ENCODE data around the gene WDFY3.

DNA sequence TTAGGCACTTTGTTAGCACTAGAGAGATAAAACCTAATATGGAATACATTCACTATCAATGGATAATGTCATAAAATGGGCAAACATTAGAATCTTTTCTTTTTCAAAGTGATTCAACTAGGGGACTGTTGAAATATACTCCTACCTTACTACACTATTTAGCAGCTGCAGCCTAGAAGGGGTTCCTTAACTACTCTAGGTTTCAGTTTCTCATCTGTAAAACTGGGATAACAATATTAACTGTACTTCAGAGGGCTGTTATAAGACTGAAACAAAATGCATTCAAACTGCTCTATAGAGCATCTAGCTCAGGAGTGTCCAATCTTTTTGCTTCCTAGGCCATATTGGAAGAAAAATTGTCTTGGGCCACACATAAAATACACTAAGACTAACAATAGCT, 236.1 kb downstream of the WDFY3 start:
- TF ChIP-seq, protein P1, sequence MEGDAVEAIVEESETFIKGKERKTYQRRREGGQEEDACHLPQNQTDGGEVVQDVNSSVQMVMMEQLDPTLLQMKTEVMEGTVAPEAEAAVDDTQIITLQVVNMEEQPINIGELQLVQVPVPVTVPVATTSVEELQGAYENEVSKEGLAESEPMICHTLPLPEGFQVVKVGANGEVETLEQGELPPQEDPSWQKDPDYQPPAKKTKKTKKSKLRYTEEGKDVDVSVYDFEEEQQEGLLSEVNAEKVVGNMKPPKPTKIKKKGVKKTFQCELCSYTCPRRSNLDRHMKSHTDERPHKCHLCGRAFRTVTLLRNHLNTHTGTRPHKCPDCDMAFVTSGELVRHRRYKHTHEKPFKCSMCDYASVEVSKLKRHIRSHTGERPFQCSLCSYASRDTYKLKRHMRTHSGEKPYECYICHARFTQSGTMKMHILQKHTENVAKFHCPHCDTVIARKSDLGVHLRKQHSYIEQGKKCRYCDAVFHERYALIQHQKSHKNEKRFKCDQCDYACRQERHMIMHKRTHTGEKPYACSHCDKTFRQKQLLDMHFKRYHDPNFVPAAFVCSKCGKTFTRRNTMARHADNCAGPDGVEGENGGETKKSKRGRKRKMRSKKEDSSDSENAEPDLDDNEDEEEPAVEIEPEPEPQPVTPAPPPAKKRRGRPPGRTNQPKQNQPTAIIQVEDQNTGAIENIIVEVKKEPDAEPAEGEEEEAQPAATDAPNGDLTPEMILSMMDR (IDR thresholded peaks at IDR 0.05; ENCODE audit: insufficient read depth, low read length): no peak
- TF ChIP-seq, protein P2, sequence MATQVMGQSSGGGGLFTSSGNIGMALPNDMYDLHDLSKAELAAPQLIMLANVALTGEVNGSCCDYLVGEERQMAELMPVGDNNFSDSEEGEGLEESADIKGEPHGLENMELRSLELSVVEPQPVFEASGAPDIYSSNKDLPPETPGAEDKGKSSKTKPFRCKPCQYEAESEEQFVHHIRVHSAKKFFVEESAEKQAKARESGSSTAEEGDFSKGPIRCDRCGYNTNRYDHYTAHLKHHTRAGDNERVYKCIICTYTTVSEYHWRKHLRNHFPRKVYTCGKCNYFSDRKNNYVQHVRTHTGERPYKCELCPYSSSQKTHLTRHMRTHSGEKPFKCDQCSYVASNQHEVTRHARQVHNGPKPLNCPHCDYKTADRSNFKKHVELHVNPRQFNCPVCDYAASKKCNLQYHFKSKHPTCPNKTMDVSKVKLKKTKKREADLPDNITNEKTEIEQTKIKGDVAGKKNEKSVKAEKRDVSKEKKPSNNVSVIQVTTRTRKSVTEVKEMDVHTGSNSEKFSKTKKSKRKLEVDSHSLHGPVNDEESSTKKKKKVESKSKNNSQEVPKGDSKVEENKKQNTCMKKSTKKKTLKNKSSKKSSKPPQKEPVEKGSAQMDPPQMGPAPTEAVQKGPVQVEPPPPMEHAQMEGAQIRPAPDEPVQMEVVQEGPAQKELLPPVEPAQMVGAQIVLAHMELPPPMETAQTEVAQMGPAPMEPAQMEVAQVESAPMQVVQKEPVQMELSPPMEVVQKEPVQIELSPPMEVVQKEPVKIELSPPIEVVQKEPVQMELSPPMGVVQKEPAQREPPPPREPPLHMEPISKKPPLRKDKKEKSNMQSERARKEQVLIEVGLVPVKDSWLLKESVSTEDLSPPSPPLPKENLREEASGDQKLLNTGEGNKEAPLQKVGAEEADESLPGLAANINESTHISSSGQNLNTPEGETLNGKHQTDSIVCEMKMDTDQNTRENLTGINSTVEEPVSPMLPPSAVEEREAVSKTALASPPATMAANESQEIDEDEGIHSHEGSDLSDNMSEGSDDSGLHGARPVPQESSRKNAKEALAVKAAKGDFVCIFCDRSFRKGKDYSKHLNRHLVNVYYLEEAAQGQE (IDR thresholded peaks at IDR 0.05; ENCODE audit: insufficient replicate concordance, low read depth): no peak
- TF ChIP-seq POLR2AphosphoS5 (IDR thresholded peaks at IDR 0.05; ENCODE audit: low read depth) (no peak), SPI1 (IDR thresholded peaks at IDR 0.05; ENCODE audit: borderline replicate concordance, low read depth) (no peak)

All from HL-60 (cell line).